Tibial artery (tissue), 4 donors: ENCODE results near the gene PUM1.

Experiments used
- DNase-seq, 2 donors: peaks; one replicate each; pipeline ENCODE4 v3.0.0-alpha.2; 2019
- H3K27ac ChIP-seq, 2 donors: fragments of 200-600 bp; sonication (generic) in 1 of 2; 1 replicate in 1 of 2; 2 replicates in 1 of 2; pipeline ENCODE4 v1.5.1; 2018 to 2019; ENCODE audit warnings: mild to moderate bottlenecking in 1 of 2
- H3K27me3 ChIP-seq, 2 donors: fragments of 200-600 bp; sonication (generic) in 1 of 2; one replicate each; pipeline versions ENCODE4 v1.5.1 to v1.6.0; 2016 to 2019
- H3K36me3 ChIP-seq, 3 donors: fragments of 200-600 bp; sonication (generic) in 2 of 3; one replicate each; pipeline ENCODE4 v1.5.1; 2016 to 2019; ENCODE audit warnings: mild to moderate bottlenecking in 2 of 3
- H3K4me1 ChIP-seq, 4 donors: fragments of 200-600 bp; sonication (generic) in 2 of 4; 1 replicate in 3 of 4; 2 replicates in 1 of 4; pipeline ENCODE4 v1.5.1; 2016 to 2019
- H3K4me3 ChIP-seq, 2 donors: fragments of 200-600 bp; sonication (generic) in 1 of 2; 1 replicate in 1 of 2; 2 replicates in 1 of 2; pipeline ENCODE4 v1.5.1; 2018 to 2019; ENCODE audit warnings: mild to moderate bottlenecking in 2 of 2
- H3K9me3 ChIP-seq, 3 donors: fragments of 200-600 bp; sonication (generic) in 1 of 3; one replicate each; pipeline ENCODE4 v1.5.1; 2016 to 2019
- intact Hi-C: fragments of 100-400 bp; cut with DNase I; formaldehyde crosslinking; loops from one replicate; pipeline ENCODE4 v1.15.0; 2023; ENCODE audit warnings: low total_unique reads
- TF ChIP-seq, protein P1 (sequence below), 2 experiments: fragments of 200-600 bp in 1 of 2; fragments of 450-650 bp in 1 of 2; IDR thresholded peaks; one replicate each; pipeline ENCODE4 v1.5.1; 2017 to 2019; ENCODE audit warnings: antibody characterized with exemption in 2 of 2, mild to moderate bottlenecking in 1 of 2, moderate library complexity in 1 of 2

Gene PUM1

DNA sequence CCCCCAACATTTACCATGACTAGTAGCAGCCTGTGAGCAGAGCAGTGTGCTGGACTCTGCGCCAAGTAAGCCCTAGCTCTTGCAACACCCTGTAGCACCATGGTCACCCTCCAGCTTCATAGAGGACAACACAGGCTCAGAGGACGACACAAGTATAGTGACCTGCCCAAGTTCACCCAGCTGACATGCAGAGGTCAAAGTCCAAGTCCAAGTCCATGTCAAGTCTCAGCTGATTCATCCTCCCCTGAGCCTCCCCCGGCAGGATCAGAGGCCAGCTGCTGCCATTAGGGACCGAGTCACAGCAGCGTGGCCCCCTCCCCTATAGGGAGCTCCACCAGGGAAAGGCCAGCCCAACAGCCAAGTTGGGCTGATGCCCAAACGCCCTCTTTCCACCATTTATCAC, 172.8 kb downstream of the PUM1 start:
- no peaks in the 10 kb centered on the region for H3K27me3 ChIP-seq
- TF ChIP-seq, protein P1, sequence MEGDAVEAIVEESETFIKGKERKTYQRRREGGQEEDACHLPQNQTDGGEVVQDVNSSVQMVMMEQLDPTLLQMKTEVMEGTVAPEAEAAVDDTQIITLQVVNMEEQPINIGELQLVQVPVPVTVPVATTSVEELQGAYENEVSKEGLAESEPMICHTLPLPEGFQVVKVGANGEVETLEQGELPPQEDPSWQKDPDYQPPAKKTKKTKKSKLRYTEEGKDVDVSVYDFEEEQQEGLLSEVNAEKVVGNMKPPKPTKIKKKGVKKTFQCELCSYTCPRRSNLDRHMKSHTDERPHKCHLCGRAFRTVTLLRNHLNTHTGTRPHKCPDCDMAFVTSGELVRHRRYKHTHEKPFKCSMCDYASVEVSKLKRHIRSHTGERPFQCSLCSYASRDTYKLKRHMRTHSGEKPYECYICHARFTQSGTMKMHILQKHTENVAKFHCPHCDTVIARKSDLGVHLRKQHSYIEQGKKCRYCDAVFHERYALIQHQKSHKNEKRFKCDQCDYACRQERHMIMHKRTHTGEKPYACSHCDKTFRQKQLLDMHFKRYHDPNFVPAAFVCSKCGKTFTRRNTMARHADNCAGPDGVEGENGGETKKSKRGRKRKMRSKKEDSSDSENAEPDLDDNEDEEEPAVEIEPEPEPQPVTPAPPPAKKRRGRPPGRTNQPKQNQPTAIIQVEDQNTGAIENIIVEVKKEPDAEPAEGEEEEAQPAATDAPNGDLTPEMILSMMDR (IDR thresholded peaks at IDR 0.05) = no peak
- peaks cover 7 to 66% (median 42%) of the 10 kb centered on the region in 4 donors for H3K4me1 ChIP-seq
- no peak overlapping the region for H3K27ac ChIP-seq
- H3K4me3 ChIP-seq = no peak overlapping the region
- intact Hi-C loops = no loop called here
- H3K9me3 ChIP-seq = no peaks in the 10 kb centered on the region
- DNase-seq = no peak
- no peaks in the 10 kb centered on the region for H3K36me3 ChIP-seq

DNA sequence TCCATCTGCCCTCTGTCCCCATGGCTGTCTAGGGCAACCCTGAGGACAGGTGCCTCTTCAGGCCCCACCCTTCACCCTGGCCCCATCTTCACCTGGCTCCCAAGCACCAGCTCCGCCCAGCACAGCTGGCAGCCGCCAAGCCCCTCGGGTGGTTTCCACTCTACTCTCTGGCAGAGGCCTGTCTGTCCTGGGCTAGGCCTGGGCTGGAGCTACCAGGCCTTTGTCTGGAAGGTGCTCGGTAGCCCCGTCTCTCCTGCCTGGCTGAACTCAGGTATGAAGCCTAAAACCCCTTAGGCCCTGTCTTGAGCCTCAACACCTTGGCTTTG, 174.3 kb downstream of the PUM1 start:
- Histone ChIP-seq H3K4me3 (no peak overlapping the region), H3K27ac (peak overlapping the region; percentile 92), H3K36me3 (no peaks in the 10 kb centered on the region), H3K4me1 (peaks cover 7 to 69% (median 51%) of the 10 kb centered on the region in 4 donors), H3K27me3 (no peaks in the 10 kb centered on the region), H3K9me3 (no peaks in the 10 kb centered on the region)
- intact Hi-C loops = no loop called here
- TF ChIP-seq, protein P1 (IDR thresholded peaks at IDR 0.05) = no peak
- no peak for DNase-seq

DNA sequence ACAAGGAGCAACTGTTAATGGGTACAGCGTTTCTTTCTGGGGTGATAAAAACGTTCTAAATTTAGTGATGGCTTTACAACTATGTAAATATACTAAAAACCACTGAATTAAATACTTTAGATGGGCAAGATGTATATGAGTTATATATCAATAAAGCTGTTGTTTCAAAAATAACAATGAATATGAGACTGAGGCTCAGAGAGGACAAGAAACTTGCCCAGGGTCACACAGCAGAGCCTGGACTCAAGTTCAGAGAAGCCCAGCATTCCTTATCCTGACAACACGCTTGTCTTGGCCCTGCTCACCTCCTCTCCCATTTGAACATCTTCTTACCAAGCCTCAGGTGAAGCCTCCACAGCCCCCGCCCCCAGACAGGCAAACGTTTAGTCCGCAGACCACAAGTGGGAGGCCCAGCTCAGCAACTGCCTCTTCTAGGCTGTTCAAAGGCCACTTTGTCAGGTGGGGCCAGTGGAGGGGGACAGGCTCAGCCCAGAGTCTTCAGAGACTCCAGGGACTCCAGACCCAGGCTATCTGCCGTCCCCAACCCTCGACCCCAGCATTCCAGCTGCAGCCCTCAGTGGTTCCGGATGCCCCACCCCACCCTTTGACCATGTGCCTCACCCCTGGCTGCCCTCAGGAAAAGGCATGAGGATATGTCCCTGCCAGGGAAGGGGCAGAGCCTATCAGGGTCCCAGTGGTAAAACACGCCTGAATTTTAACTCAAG, 174.9 kb downstream of the PUM1 start:
- Histone ChIP-seq H3K4me1 (peaks cover 7 to 69% (median 49%) of the 10 kb centered on the region in 4 donors), H3K9me3 (no peaks in the 10 kb centered on the region), H3K27me3 (no peaks in the 10 kb centered on the region), H3K4me3 (no peak overlapping the region), H3K27ac (peak overlapping the region; percentile 92), H3K36me3 (no peaks in the 10 kb centered on the region)
- intact Hi-C loops = no loop called here
- no peak for DNase-seq
- TF ChIP-seq, protein P1 (IDR thresholded peaks at IDR 0.05) = no peak

DNA sequence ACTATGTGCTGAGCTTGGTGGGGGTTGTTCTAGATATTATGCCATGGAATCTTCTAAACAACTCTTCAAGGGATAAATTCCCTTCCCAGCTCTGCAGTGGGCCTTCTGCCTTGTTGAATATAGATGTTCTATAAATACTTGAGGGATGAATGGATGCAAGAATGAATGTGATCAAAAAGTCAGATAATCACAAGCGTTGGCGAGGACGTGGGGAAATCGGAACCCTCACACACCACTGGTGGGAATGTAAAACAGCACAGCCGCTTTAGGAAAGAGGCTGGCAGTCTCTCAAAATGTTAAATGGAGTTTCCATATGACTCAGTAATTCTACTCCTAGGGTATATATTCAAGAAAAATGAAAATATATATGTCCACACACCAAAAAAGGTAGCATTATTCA, 176.0 kb downstream of the PUM1 start:
- intact Hi-C loops = no loop called here
- no peaks in the 10 kb centered on the region for H3K27me3 ChIP-seq
- H3K9me3 ChIP-seq = no peaks in the 10 kb centered on the region

DNA sequence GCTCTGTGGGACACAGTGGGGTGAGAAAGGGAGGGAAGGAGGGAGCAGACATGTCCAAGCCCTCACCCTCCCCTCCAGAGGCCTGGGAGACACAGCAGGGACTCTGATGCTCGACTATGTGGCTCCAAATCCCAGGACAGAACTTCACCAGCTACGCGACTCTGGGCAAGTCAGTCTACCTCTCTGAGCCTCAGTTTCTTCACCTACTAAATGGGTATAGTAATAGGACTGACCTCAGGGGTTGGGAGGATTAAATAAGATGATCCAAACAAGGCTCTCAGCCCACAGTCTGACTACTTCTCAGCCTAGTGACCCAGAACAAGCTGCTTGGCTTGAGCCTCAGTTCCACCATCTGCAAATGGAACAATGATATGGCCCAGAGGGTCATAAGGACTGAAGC, 176.5 kb downstream of the PUM1 start:
- TF ChIP-seq, protein P1 (IDR thresholded peaks at IDR 0.05) = no peak
- no peaks in the 10 kb centered on the region for H3K36me3 ChIP-seq
- peaks cover 7 to 61% (median 47%) of the 10 kb centered on the region in 4 donors for H3K4me1 ChIP-seq
- peak overlapping the region; percentile 92 for H3K27ac ChIP-seq
- no peak overlapping the region for H3K4me3 ChIP-seq
- intact Hi-C loops = no loop called here
- H3K9me3 ChIP-seq = no peaks in the 10 kb centered on the region
- H3K27me3 ChIP-seq = no peaks in the 10 kb centered on the region
- DNase-seq = no peak

More for the DNA sequence above, 176.0 kb downstream of the PUM1 start:
- peaks cover 7 to 63% (median 47%) of the 10 kb centered on the region in 4 donors for H3K4me1 ChIP-seq
- H3K4me3 ChIP-seq = no peak overlapping the region
- no peaks in the 10 kb centered on the region for H3K36me3 ChIP-seq
- H3K27ac ChIP-seq = peak overlapping the region; percentile 92
- TF ChIP-seq, protein P1 (IDR thresholded peaks at IDR 0.05) = no peak
- no peak for DNase-seq
